NT2/D1 (cell line): Measurements from ENCODE around the gene TTC13.

ENCODE experiments used
- SUZ12 ChIP-seq: IDR thresholded peaks from 2 replicates; pipeline ENCODE4 v1.6.1; 2011; ENCODE audit not compliant: insufficient read length, insufficient read depth; ENCODE audit errors: extremely low read depth
- YY1 ChIP-seq: IDR thresholded peaks from 2 replicates; pipeline ENCODE4 v1.6.1; 2011; ENCODE audit not compliant: insufficient read length, insufficient read depth
- ZNF274 ChIP-seq: IDR thresholded peaks from 2 replicates; pipeline ENCODE4 v1.6.1; 2011; ENCODE audit warnings: mild to moderate bottlenecking, low read depth, low read length

- TF ChIP-seq YY1 = no peak
- TF ChIP-seq ZNF274 = no peak
- no peak for TF ChIP-seq SUZ12
Measured at GRCh38 chr1:230901671-230902070, 77.0 kb downstream of the TTC13 start.
